ENCODE data around the gene HAUS7. TPM values are rescaled to one million over a fixed set of nuclear protein-coding genes. Genes with fewer than 3 reads are reported as not detected.

The HAUS7 gene
- total and polyA plus RNA-seq, 2 of the 8 experiments (the other 6 are each of a cell fraction or from before 2014, with no cell fraction given): 45.4 to 54.0 TPM

- no peak for TF ChIP-seq CHD7 (IDR thresholded peaks at IDR 0.05; ENCODE audit: insufficient replicate concordance, low read length)
- TF ChIP-seq GABPA (IDR thresholded peaks at IDR 0.05; ENCODE audit: borderline replicate concordance, insufficient read depth, low read length): no peak
- no peak for TF ChIP-seq RNF2 (IDR thresholded peaks at IDR 0.05; ENCODE audit: borderline replicate concordance, low read depth, low read length, missing control alignments, poor library complexity, severe bottlenecking)
- TF ChIP-seq ASH2L (IDR thresholded peaks at IDR 0.05; ENCODE audit: low read length): no peak
- peak; percentile 62; the same call in 1 of the 2 replicates for TF ChIP-seq KDM1A (IDR thresholded peaks at IDR 0.05; ENCODE audit: borderline replicate concordance, low read length)
- TF ChIP-seq EGR1 (IDR thresholded peaks at IDR 0.05; ENCODE audit: borderline replicate concordance, low read depth, low read length): no peak
- TF ChIP-seq CREB1 (IDR thresholded peaks at IDR 0.05): peak; percentile 98
- peak in 1 of 2 experiments; percentile 42; a peak in 1 of 3 replicates for TF ChIP-seq POLR2A (IDR thresholded peaks at IDR 0.05; ENCODE audit: control extremely low read depth in 1 of 2, low read depth in 2 of 2, low read length in 2 of 2)
- TF ChIP-seq SIRT6 (IDR thresholded peaks at IDR 0.05; ENCODE audit: low read length): no peak
Observed at GRCh38 chrX:153470411-153471363, at the start of gene HAUS7 (continued).
